IPS-NIHi7 (cell line): ENCODE results near the gene SIM1.

Experiments used
- DNase-seq: peaks from one replicate; pipeline ENCODE4 v3.0.0; 2012; ENCODE audit warnings: mixed read lengths; ENCODE audit errors: extremely low spot score

Gene SIM1

DNA sequence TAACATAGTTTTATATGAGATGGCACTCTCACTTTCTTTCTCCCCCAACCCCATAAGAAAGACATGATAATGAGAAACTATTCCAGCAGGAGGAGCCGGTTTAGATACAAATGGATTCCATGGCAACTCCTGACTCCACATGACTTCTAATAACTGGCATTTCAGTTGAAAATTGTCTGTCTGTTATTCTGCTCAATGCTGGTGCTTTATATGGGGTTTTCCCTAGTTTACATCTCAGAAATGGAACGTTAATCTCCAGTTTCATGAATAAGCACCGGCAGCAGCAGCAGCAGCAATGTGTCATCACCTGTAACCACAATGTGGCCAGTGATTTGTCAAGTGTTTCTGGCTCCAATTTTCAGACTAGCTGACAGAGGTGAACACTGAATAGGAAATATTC is 8.0 kb upstream of the SIM1 start:
- no peak for DNase-seq

- DNase-seq = no peak
Measured at GRCh38 chr6:100470422-100471120, 5.8 kb upstream of the SIM1 start.

GRCh38 chr6:100469101-100469859 is 4.6 kb upstream of the SIM1 start:
- no peak for DNase-seq

DNA sequence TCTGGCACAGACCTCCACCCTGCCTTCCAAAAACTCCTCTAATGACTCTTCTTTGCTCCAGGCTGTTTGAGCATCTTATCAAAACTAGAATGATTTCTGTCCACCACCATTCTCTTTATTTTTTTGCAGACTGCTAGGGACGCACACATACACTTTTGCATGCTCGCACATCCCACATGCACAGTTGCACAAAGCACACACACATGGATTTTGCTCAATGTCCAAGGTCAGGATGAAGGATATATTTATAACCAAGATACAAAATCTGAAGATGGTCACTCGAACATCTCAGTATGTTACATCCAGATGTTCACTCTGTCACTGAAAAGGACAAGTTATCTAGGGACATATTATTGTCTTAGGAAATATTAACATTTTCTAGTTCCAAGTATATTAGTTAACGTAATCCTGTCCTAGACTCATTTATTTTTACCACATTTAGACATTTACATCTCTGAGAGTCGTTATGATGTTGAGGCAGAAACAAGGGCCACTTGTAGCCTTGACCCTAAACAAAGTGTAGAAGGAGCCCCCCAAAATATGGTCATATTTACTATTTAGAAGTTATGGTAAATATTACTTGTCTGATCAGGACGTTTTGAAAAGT is 3.4 kb upstream of the SIM1 start:
- no peak for DNase-seq

GRCh38 chr6:100467129-100468015 is 2.7 kb upstream of the SIM1 start:
- DNase-seq = no peak

DNA sequence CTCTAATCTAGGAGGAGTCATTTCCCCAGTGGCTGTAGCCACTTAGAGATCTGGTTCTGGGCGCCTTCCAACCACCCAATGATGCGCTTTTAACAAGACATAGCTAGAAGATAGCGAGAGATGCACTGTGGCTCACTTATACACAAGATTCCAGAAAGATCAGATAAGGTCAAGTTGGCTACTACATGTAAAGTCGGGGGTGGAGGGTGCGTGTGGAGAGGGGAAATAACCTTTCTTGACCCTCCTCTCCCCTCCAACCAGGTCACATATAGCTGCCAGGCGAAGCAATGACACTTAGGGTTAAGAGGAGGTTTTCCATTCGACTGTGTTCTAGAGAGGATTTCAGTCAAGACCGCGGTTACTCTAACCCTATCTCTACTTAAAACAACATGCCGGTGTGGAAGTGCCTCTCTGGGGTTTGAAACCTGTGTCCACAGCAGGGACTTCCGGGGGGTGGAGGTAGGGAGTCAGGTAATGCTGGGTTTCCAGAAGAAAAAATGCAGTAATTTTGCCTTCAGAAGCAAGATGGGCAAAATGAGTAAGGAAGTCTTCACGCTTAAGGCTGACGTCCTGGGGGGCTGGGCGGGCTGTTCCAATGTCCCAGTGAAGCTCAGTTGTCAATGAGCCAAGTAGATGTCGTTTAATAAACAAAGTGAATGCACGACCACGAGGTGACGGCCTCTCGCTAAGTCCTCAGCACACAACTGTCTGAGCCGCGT is 1.8 kb upstream of the SIM1 start:
- DNase-seq = no peak

- no peak for DNase-seq
Measured at GRCh38 chr6:100465701-100466409, 1.1 kb upstream of the SIM1 start.

GRCh38 chr6:100464162-100464851 is 414 bp downstream of the SIM1 start:
- DNase-seq = no peak

DNA sequence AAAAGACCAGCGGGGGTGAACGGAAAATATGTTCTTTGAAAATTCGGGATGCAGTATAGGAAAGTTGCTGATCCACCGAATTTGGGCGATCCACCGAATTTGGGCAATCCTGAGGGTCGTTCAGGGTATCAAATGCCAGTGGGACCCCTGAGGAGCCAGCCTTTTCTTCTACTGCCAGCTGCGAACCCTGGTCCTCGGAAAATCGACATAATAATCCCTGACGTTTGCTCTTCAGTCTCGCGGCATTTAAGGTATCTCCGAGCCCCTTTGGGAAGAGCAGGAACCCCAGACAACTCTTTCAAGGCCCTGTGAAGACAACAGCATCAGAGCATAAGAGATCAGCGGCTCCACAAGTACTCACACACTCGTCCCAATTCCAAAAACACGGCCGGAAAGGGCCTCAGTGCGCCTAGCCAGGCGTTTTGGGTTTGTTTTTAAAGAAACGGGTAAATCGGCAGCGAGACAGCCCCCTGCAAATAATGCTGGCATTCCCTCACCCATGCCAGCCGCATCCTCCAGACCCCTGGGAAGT is 1.0 kb downstream of the SIM1 start:
- DNase-seq = no peak

GRCh38 chr6:100462706-100463629 is 1.8 kb downstream of the SIM1 start:
- DNase-seq = no peak

- DNase-seq = no peak
Measured at GRCh38 chr6:100461917-100462705, 2.6 kb downstream of the SIM1 start.

DNA sequence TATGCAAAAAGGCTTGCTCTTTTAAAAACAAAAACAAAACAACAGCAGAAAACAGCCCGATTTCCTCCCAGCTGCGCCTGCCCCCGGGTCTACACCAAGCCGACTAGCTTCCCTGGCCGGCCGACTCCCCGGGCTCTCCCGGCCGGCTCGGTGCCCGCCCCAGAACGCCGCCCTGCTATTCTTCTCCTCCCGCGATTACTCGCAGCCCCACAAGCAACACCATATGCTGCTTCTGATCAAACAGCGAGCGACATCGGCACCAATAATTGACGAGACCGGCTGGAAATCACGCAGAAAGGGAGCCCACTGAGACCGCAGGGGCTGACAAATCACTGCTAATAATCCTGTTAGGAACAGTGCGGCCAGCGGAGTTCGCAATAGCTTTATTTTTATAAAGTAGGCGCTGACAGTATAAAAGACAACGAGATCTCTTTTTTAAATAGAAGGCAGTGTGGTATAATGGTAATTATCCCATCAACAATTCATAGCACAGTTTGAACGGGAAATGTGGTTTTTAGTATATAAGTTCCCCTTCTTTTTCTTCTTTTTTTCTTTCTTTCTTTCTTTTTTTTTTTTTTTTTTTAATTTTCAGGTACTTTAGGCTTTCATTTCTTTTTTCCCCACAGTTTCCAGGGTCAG is 3.3 kb downstream of the SIM1 start:
- no peak for DNase-seq

DNA sequence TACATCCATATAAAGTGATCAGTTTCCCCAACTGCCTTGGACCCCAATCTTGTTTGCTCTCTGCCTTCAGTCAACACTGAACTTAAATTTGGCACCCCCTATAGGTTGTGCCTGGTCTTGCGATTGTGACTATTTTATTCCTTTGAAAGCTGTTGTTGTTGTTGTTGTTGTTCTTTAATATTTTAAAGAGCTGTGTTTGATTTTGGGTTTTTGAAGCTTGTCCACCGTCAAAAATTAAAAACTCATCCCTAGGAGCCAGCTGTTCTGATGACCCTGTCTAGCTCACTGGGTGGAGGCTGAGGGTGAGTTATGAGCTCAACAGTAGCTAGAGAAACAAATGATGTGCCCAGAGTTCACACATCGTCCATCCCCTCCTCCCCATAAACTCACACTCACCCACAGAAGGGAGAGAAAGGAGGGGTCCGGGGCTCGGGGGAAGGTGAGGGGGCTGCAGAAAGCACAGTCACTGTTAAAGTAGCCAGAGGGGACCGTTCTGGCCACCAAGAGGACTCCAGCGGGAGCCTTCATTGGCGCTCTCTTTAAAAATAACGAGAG is 4.0 kb downstream of the SIM1 start:
- no peak for DNase-seq

DNA sequence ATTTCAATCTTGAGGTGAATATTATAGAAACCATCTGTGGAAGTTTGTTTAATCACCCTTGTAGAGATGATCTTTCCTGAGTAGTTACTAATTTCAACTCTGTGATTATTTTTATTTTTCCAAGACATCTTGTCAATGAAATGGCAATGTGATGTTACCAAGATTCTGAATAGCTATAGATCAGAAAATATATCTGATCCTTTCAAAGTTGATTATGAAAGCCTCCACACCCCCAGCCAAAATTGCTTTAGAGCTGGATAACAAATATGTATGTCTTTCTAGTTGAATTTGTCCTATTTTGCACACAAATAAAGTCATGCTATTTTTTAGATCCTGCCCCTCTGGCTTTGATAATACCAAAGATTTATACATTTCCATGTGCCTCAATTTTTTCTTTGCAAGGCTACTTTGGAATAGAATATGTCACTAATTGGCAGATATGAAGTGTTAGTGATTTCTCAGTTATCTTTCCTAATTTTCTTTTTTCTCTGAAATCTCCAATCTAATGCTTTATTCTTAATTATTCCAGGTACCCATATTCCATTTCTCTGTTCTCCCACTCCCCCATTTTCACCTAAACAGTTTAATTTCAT is 5.0 kb downstream of the SIM1 start:
- DNase-seq = no peak

GRCh38 chr6:100458841-100459591 is 5.7 kb downstream of the SIM1 start:
- DNase-seq = no peak
